H1 (cell line): ENCODE results near the gene NRDE2. TPM values are rescaled to one million over a fixed set of nuclear protein-coding genes. Genes with fewer than 3 reads are reported as not detected.

Source experiments
- CTCF ChIA-PET: fragments of 300-600 bp; sonication (Branson Sonifier 250); formaldehyde crosslinking; loops from one replicate; lab custom pipeline; 2021; ENCODE audit not compliant: partially characterized antibody; lab: Charles Lee
- POLR2A ChIA-PET: fragments of 300-600 bp; sonication (Branson Sonifier 250); formaldehyde crosslinking; loops from one replicate; lab custom pipeline; 2021; ENCODE audit warnings: inconsistent platforms; ENCODE audit not compliant: partially characterized antibody; lab: Charles Lee
- DNase-seq, 2 experiments: peaks; one replicate each; pipeline versions ENCODE4 v3.0.0 to v3.0.0-alpha.2; 2010 to 2022; ENCODE audit warnings: low spot score in 2 of 2, low read depth in 1 of 2, mixed read lengths in 1 of 2
- FAIRE-seq: peaks from 2 replicates; lab custom pipeline; 2011; peaks lifted over from hg19 to GRCh38; lab: Jason Lieb, UNC
- H2AFZ ChIP-seq: 2 replicates; pipeline ENCODE4 v1.8.1; 2012; ENCODE audit warnings: low read length, inconsistent platforms
- H2AK5ac ChIP-seq: 2 replicates; pipeline ENCODE4 v1.6.1; 2013; ENCODE audit warnings: low read depth, low read length
- H2BK120ac ChIP-seq: replicated peaks from 2 replicates; pipeline ENCODE3; 2013; ENCODE audit warnings: low read depth, low read length, inconsistent platforms
- H2BK12ac ChIP-seq: 2 replicates; pipeline ENCODE4 v1.6.1; 2013; ENCODE audit warnings: low read depth, low read length
- H2BK15ac ChIP-seq: 2 replicates; pipeline ENCODE4 v1.6.1; 2013; ENCODE audit warnings: low read length
- H2BK20ac ChIP-seq: 2 replicates; pipeline ENCODE4 v1.6.1; 2013; ENCODE audit warnings: low read length
- H2BK5ac ChIP-seq: 2 replicates; pipeline ENCODE4 v1.6.1; 2013; ENCODE audit warnings: low read depth, low read length
- H3K14ac ChIP-seq: 2 replicates; pipeline ENCODE4 v1.6.1; 2013; ENCODE audit warnings: inconsistent platforms; ENCODE audit not compliant: insufficient read length
- H3K18ac ChIP-seq: 2 replicates; pipeline ENCODE4 v1.6.1; 2013; ENCODE audit warnings: low read length; ENCODE audit errors: extremely low read depth
- H3K23ac ChIP-seq: 2 replicates; pipeline ENCODE4 v1.6.1; 2013; ENCODE audit warnings: inconsistent platforms; ENCODE audit not compliant: insufficient read length
- H3K23me2 ChIP-seq: 2 replicates; pipeline ENCODE4 v1.6.1; 2013; ENCODE audit warnings: low read depth, low read length
- H3K27ac ChIP-seq: 2 replicates; pipeline ENCODE4 v1.6.1; 2011; ENCODE audit warnings: low read depth, low read length, inconsistent platforms
- H3K27me3 ChIP-seq, 4 experiments: replicated peaks in 1 of 4; 1 replicate in 1 of 4; 2 replicates in 3 of 4; pipeline versions ENCODE4 v1.6.1 to v1.8.1; 2011 to 2013; ENCODE audit warnings: low read length in 3 of 4, mild to moderate bottlenecking in 3 of 4, inconsistent platforms in 2 of 4, mixed read lengths in 2 of 4, moderate library complexity in 1 of 4; ENCODE audit not compliant: control insufficient read depth in 3 of 4, insufficient read depth in 3 of 4; ENCODE audit errors: extremely low read depth in 1 of 4
- H3K36me3 ChIP-seq, 4 experiments: 2 replicates each; pipeline versions ENCODE4 v1.6.1 to v1.8.1; 2011 to 2013; ENCODE audit warnings: mild to moderate bottlenecking in 4 of 4, low read length in 3 of 4, moderate library complexity in 2 of 4, control low read depth in 1 of 4, inconsistent platforms in 1 of 4; ENCODE audit not compliant: insufficient read depth in 4 of 4, control insufficient read depth in 2 of 4
- H3K4ac ChIP-seq: replicated peaks from 2 replicates; pipeline ENCODE3; 2013; ENCODE audit warnings: low read length, low read depth, mixed read lengths, inconsistent platforms; ENCODE audit not compliant: insufficient read length
- H3K4me1 ChIP-seq, 4 experiments: replicated peaks in 1 of 4; 1 replicate in 1 of 4; 2 replicates in 3 of 4; pipeline versions ENCODE4 v1.6.1 to v1.8.1; 2011 to 2013; ENCODE audit warnings: low read length in 3 of 4, inconsistent platforms in 2 of 4, mixed read lengths in 1 of 4; ENCODE audit not compliant: insufficient read depth in 4 of 4, control insufficient read depth in 3 of 4
- H3K4me2 ChIP-seq, 2 experiments: 2 replicates each; pipeline versions ENCODE4 v1.6.1 to v1.8.1; 2011 to 2013; ENCODE audit warnings: low read depth in 2 of 2, low read length in 2 of 2, control low read depth in 1 of 2, inconsistent platforms in 1 of 2, mild to moderate bottlenecking in 1 of 2; ENCODE audit not compliant: insufficient read depth in 1 of 2
- H3K4me3 ChIP-seq, 4 experiments: fragments of 200-600, 300-600 bp in 1 of 4; sonication (generic), shearing (Covaris generic), sonication (Bioruptor Twin) in 1 of 4; 2 replicates each; pipeline versions ENCODE4 v1.5.1 to v1.8.1; 2011 to 2016; ENCODE audit warnings: low read length in 4 of 4, low read depth in 3 of 4, control low read depth in 2 of 4, inconsistent platforms in 2 of 4, mild to moderate bottlenecking in 2 of 4, mixed read lengths in 1 of 4, moderate library complexity in 1 of 4; ENCODE audit not compliant: insufficient read depth in 2 of 4; ENCODE audit errors: extremely low read depth in 1 of 4
- H3K56ac ChIP-seq: replicated peaks from 2 replicates; pipeline ENCODE3; 2013; ENCODE audit warnings: low read depth, mild to moderate bottlenecking, mixed read lengths, low read length, inconsistent platforms; ENCODE audit not compliant: insufficient read length
- H3K79me1 ChIP-seq: 2 replicates; pipeline ENCODE4 v1.6.1; 2013; ENCODE audit warnings: low read depth, low read length, control low read depth
- H3K79me2 ChIP-seq, 2 experiments: 2 replicates each; pipeline versions ENCODE4 v1.6.1 to v1.8.1; 2012 to 2013; ENCODE audit warnings: low read length in 2 of 2, mild to moderate bottlenecking in 2 of 2, inconsistent platforms in 1 of 2; ENCODE audit not compliant: insufficient read depth in 2 of 2, control insufficient read depth in 1 of 2
- H3K9ac ChIP-seq, 4 experiments: replicated peaks in 1 of 4; 1 replicate in 1 of 4; 2 replicates in 3 of 4; pipeline versions ENCODE4 v1.6.1 to v1.8.1; 2011 to 2013; ENCODE audit warnings: low read depth in 3 of 4, low read length in 3 of 4, control low read depth in 2 of 4, mild to moderate bottlenecking in 2 of 4, moderate library complexity in 2 of 4, inconsistent platforms in 1 of 4; ENCODE audit errors: extremely low read depth in 1 of 4
- H3K9me3 ChIP-seq, 2 experiments: 2 replicates each; pipeline versions ENCODE4 v1.6.1 to v1.8.1; 2012 to 2013; ENCODE audit warnings: mild to moderate bottlenecking in 2 of 2, moderate library complexity in 2 of 2, control low read depth in 1 of 2, inconsistent platforms in 1 of 2, low read depth in 1 of 2, low read length in 1 of 2, mixed read lengths in 1 of 2; ENCODE audit not compliant: insufficient read depth in 2 of 2
- H4K20me1 ChIP-seq, 2 experiments: replicated peaks in 1 of 2; 2 replicates each; pipeline versions ENCODE3 to v1.8.1; 2011 to 2013; ENCODE audit warnings: inconsistent platforms in 2 of 2, low read length in 2 of 2, mild to moderate bottlenecking in 1 of 2; ENCODE audit not compliant: insufficient read depth in 2 of 2, control insufficient read depth in 1 of 2
- H4K5ac ChIP-seq: 2 replicates; pipeline ENCODE4 v1.6.1; 2013; ENCODE audit warnings: low read length, low read depth, mixed read lengths, inconsistent platforms; ENCODE audit not compliant: insufficient read length
- H4K8ac ChIP-seq: 2 replicates; pipeline ENCODE4 v1.8.0; 2013; ENCODE audit warnings: mild to moderate bottlenecking, moderate library complexity, low read length, inconsistent platforms; ENCODE audit not compliant: insufficient read depth; ENCODE audit errors: extremely low read depth
- H4K91ac ChIP-seq: replicated peaks from 2 replicates; pipeline ENCODE3; 2013; ENCODE audit warnings: low read length, mixed read lengths, inconsistent platforms; ENCODE audit not compliant: insufficient read length
- CHD1 ChIP-seq: IDR thresholded peaks from 2 replicates; pipeline ENCODE4 v1.6.1; 2012; ENCODE audit warnings: low read depth, low read length, improper control_type of control experiment
- EZH2 ChIP-seq: fragments of 200-600 bp; sonication (generic); IDR thresholded peaks from 2 replicates; pipeline ENCODE4 v1.7.1; 2012; ENCODE audit warnings: low read depth, mild to moderate bottlenecking, moderate library complexity, low read length, inconsistent platforms; ENCODE audit not compliant: severe bottlenecking
- JUND ChIP-seq: IDR thresholded peaks from 2 replicates; pipeline ENCODE4 v1.6.1; 2011; ENCODE audit warnings: mild to moderate bottlenecking, improper control_type of control experiment, low read length
- PHF8 ChIP-seq: fragments of 200-600 bp; sonication (generic); conservative IDR thresholded peaks from 2 replicates; pipeline ENCODE4 v1.7.1; 2012; ENCODE audit warnings: low read depth, mild to moderate bottlenecking, inconsistent platforms, low read length, moderate library complexity
- SIRT6 ChIP-seq: IDR thresholded peaks from one replicate; pipeline ENCODE4 v1.7.1; 2012; ENCODE audit warnings: low read length, inconsistent platforms
- SP1 ChIP-seq: IDR thresholded peaks from 2 replicates; pipeline ENCODE4 v1.6.1; 2011; ENCODE audit warnings: low read depth, low read length
- SP4 ChIP-seq: IDR thresholded peaks from 2 replicates; pipeline ENCODE4 v1.6.1; 2012; ENCODE audit warnings: low read length, inconsistent platforms
- TEAD4 ChIP-seq: IDR thresholded peaks from 2 replicates; pipeline ENCODE4 v1.6.1; 2012; ENCODE audit warnings: low read depth, low read length, inconsistent platforms, mixed read lengths
- WGBS, 2 experiments: shearing (Covaris generic) in 1 of 2; methylation state at CpG; one replicate each; pipeline versions ENCODE4 v1.1.6 to v1.1.7; 2013 to 2015; ENCODE audit warnings: low lambda C conversion rate in 2 of 2, mixed read lengths in 2 of 2, inconsistent platforms in 1 of 2, low coverage in 1 of 2, missing lambda C conversion rate in 1 of 2; ENCODE audit not compliant: insufficient replicate concordance in 2 of 2, insufficient coverage in 1 of 2, insufficient read length in 1 of 2; ENCODE audit errors: extremely low coverage in 1 of 2, missing lambda C conversion rate in 1 of 2; 5-methylcytosine and 5-hydroxymethylcytosine counted together
- polyA plus RNA-seq, 7 experiments: library from polyadenylated mRNA; depleted of rRNA in 3 of 7; stranded (reverse) in 5 of 7; unstranded in 2 of 7; fragments of >200 nt in 5 of 7; fragments of 200-250 nt in 2 of 7; gene quantifications; 1 replicate in 5 of 7; 2 replicates in 1 of 7; 4 replicates in 1 of 7; pipeline versions ENCODE4 v1.2.1 to v1.2.3, GENCODE V29; 2011 to 2013; ENCODE audit warnings: missing spikeins in 2 of 7, mixed read lengths in 2 of 7
- total RNA-seq: library from RNA; stranded (reverse); fragmentation: NEBNext Ultra II Directional; extraction: Animal tissue kit (Norgen Biotek cat#: 25700); gene quantifications from 2 replicates; pipeline ENCODE4 v1.2.1, GENCODE V29; 2021
- TF ChIP-seq, protein P1 (sequence below): IDR thresholded peaks from 2 replicates; pipeline ENCODE4 v1.6.1; 2011; ENCODE audit warnings: low read depth, mild to moderate bottlenecking, low read length; ENCODE audit not compliant: insufficient read depth

The NRDE2 gene
- total and polyA plus RNA-seq, 2 of the 8 experiments (the other 6 are each of a cell fraction or from before 2014, with no cell fraction given) = 4.9 to 12.1 TPM

- H3K4me3 ChIP-seq = no peak overlapping the region
- H3K27ac ChIP-seq = no peak overlapping the region
- no peak overlapping the region for H4K8ac ChIP-seq
- H4K91ac ChIP-seq = no peak overlapping the region
- no peak overlapping the region for H2BK120ac ChIP-seq
- H3K9ac ChIP-seq = no peak overlapping the region
- POLR2A ChIA-PET = no interaction called here
- no peak for TF ChIP-seq SP1
- TF ChIP-seq TEAD4 = no peak
- TF ChIP-seq PHF8 = no peak
- no peak for TF ChIP-seq EZH2
- TF ChIP-seq JUND = no peak
- TF ChIP-seq, protein P1, sequence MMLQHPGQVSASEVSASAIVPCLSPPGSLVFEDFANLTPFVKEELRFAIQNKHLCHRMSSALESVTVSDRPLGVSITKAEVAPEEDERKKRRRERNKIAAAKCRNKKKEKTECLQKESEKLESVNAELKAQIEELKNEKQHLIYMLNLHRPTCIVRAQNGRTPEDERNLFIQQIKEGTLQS = no peak
- no peak for TF ChIP-seq SIRT6
- no peak for TF ChIP-seq SP4
- no peak for TF ChIP-seq CHD1
- TF ChIP-seq, all 59 proteins: peak for 0
- 85% methylated on average over 14 of the region's 14 CpGs; no CpG with 5 or more reads in 1 of the 2 experiments for WGBS, 2 experiments
- Histone ChIP-seq H3K79me1 (no peaks in the 10 kb centered on the region), H4K5ac (no peak overlapping the region), H3K36me3 (peaks cover 0 to 23% (median 14%) of the 10 kb centered on the region in 4 experiments; a peak in 5 of 8 replicates), H3K4me1 (peaks cover 0 to 8% (median 0%) of the 10 kb centered on the region in 4 experiments; a peak in 3 of 7 replicates), H2AK5ac (no peak overlapping the region), H3K56ac (no peak overlapping the region), H3K4me2 (no peak overlapping the region), H3K4ac (no peak overlapping the region), H3K27me3 (no peaks in the 10 kb centered on the region), H2BK5ac (no peak overlapping the region), H4K20me1 (no peaks in the 10 kb centered on the region), H3K18ac (no peak overlapping the region), H3K79me2 (no peaks in the 10 kb centered on the region), H3K23ac (no peak overlapping the region), H2AFZ (no peak overlapping the region), H3K14ac (no peak overlapping the region), H3K9me3 (no peaks in the 10 kb centered on the region), H3K23me2 (no peaks in the 10 kb centered on the region), H2BK15ac (no peak overlapping the region), H2BK12ac (no peak overlapping the region), H2BK20ac (no peak overlapping the region)
- FAIRE-seq (no peak), DNase-seq (no peak)
- CTCF ChIA-PET = interaction anchor here (0.9 to 5.4 kb wide), 6 partner anchors 11 to 205 kb away, joined by 3 to 30 read pairs (median 12); no protein-coding TSS in a partner anchor
Measured at GRCh38 chr14:90287791-90288190, 44.0 kb downstream of the NRDE2 start.
